ENCODE data around the gene GBX1. TPM values are rescaled to one million over a fixed set of nuclear protein-coding genes. Genes with fewer than 3 reads are reported as not detected.
A peak's percentile ranks its signal among the peaks of the same experiment; 100 is the strongest.

The GBX1 gene
- total RNA-seq (ENCODE audit: low replicate concordance): not detected in 2 replicates

GRCh38 chr7:151167197-151167961, at the start of gene GBX1:
Gene GBX1, minus strand, starts transcription at chr7:151167694. Its CDS starts 146 bp downstream, at chr7:151167548.
- no peaks in the 10 kb centered on the region for H3K9me3 Mint-ChIP-seq
- H3K4me2 ChIP-seq: peak within 1 kb of the TSS; percentile 97
- H3K4me3 Mint-ChIP-seq: peak within 1 kb of the TSS; percentile 77
- no peaks in the 10 kb centered on the region for H3K36me3 ChIP-seq
- H3K4me1 Mint-ChIP-seq: peaks cover 10% of the 10 kb centered on the region
- peak within 1 kb of the TSS; percentile 90 for H2AFZ ChIP-seq (replicated peaks)
- H3K36me3 Mint-ChIP-seq: no peaks in the 10 kb centered on the region
- H3K79me2 ChIP-seq (ENCODE audit: low read depth): no peaks in the 10 kb centered on the region
- H3K27ac Mint-ChIP-seq: no peak within 1 kb of the TSS
- H3K27me3 ChIP-seq: peaks cover 100% of the 10 kb centered on the region
- no peak within 1 kb of the TSS for H3K9ac ChIP-seq
- H3K27me3 Mint-ChIP-seq (ENCODE audit: insufficient read depth, low read depth): peaks cover 40% of the 10 kb centered on the region
- TF ChIP-seq EZH2phosphoT487 (IDR thresholded peaks at IDR 0.05) (peak; percentile 78), CTCF (IDR thresholded peaks at IDR 0.05) (peak; percentile 27), EZH2 (IDR thresholded peaks at IDR 0.05) (peak; percentile 82)
- H3K4me3 ChIP-seq: peak within 1 kb of the TSS; percentile 64
- H3K4me1 ChIP-seq: peaks cover 10% of the 10 kb centered on the region
- peaks cover 24% of the 10 kb centered on the region for H4K20me1 ChIP-seq (ENCODE audit: low read depth)
- peaks cover 22% of the 10 kb centered on the region for H3F3A ChIP-seq (ENCODE audit: low read depth)
- peak; percentile 75 for DNase-seq (ENCODE audit: low spot score)
- no peaks in the 10 kb centered on the region for H3K9me3 ChIP-seq (ENCODE audit: low read depth)
- no peak within 1 kb of the TSS for H3K27ac ChIP-seq

GRCh38 chr7:151215396-151215795, 47.9 kb upstream of the GBX1 start:
- H3K4me3 Mint-ChIP-seq: no peak overlapping the region
- Histone ChIP-seq H3K79me2 (ENCODE audit: low read depth) (no peaks in the 10 kb centered on the region), H3K36me3 (no peaks in the 10 kb centered on the region), H3F3A (ENCODE audit: low read depth) (peaks cover 15% of the 10 kb centered on the region), H3K27ac (no peak overlapping the region), H3K9ac (no peak overlapping the region), H2AFZ (replicated peaks) (no peak overlapping the region), H3K4me1 (peaks cover 8% of the 10 kb centered on the region), H3K27me3 (no peaks in the 10 kb centered on the region), H3K9me3 (ENCODE audit: low read depth) (no peaks in the 10 kb centered on the region), H3K4me2 (no peak overlapping the region), H3K4me3 (no peak overlapping the region), H4K20me1 (ENCODE audit: low read depth) (peaks cover 7% of the 10 kb centered on the region)
- no peak for DNase-seq (ENCODE audit: low spot score)
- peaks cover 26% of the 10 kb centered on the region for H3K36me3 Mint-ChIP-seq
- peaks cover 2% of the 10 kb centered on the region for H3K4me1 Mint-ChIP-seq
- H3K27ac Mint-ChIP-seq: no peak overlapping the region
- H3K27me3 Mint-ChIP-seq (ENCODE audit: insufficient read depth, low read depth): peaks cover 3% of the 10 kb centered on the region
- TF ChIP-seq CTCF (IDR thresholded peaks at IDR 0.05) (no peak), EZH2 (IDR thresholded peaks at IDR 0.05) (no peak), EZH2phosphoT487 (IDR thresholded peaks at IDR 0.05) (no peak)
- H3K9me3 Mint-ChIP-seq: no peaks in the 10 kb centered on the region

GRCh38 chr7:151213826-151214225, 46.3 kb upstream of the GBX1 start:
- Mint-ChIP-seq H3K36me3 (peaks cover 22% of the 10 kb centered on the region), H3K9me3 (no peaks in the 10 kb centered on the region), H3K4me1 (peaks cover 2% of the 10 kb centered on the region), H3K4me3 (no peak overlapping the region), H3K27me3 (ENCODE audit: insufficient read depth, low read depth) (peaks cover 3% of the 10 kb centered on the region), H3K27ac (no peak overlapping the region)
- Histone ChIP-seq H3F3A (ENCODE audit: low read depth) (peaks cover 16% of the 10 kb centered on the region), H3K4me1 (peaks cover 18% of the 10 kb centered on the region), H3K4me3 (no peak overlapping the region), H3K9me3 (ENCODE audit: low read depth) (no peaks in the 10 kb centered on the region), H3K27me3 (no peaks in the 10 kb centered on the region), H3K4me2 (no peak overlapping the region), H4K20me1 (ENCODE audit: low read depth) (peaks cover 7% of the 10 kb centered on the region), H3K36me3 (no peaks in the 10 kb centered on the region), H3K79me2 (ENCODE audit: low read depth) (no peaks in the 10 kb centered on the region), H3K9ac (no peak overlapping the region), H2AFZ (replicated peaks) (no peak overlapping the region), H3K27ac (no peak overlapping the region)
- TF ChIP-seq EZH2 (IDR thresholded peaks at IDR 0.05) (no peak), EZH2phosphoT487 (IDR thresholded peaks at IDR 0.05) (no peak), CTCF (IDR thresholded peaks at IDR 0.05) (no peak)
- DNase-seq (ENCODE audit: low spot score): no peak

Measured in neural progenitor cell (in vitro differentiated cells).